ENCODE measurements around the gene RPS6KB2. TPM values are rescaled to one million over a fixed set of nuclear protein-coding genes. Genes with fewer than 3 reads are reported as not detected.

The RPS6KB2 gene
- total RNA-seq, 1 experiment from 2014 or later, result 54.0 TPM

- Histone ChIP-seq H4K20me1 (ENCODE audit: insufficient read depth) (no peaks in the 10 kb centered on the region), H3K36me3 (ENCODE audit: low read depth) (no peaks in the 10 kb centered on the region), H2AFZ (no peak overlapping the region), H3K4me2 (no peak overlapping the region), H3K27me3 (ENCODE audit: insufficient read depth, low read depth) (no peaks in the 10 kb centered on the region), H3K9me2 (ENCODE audit: insufficient read depth) (no peaks in the 10 kb centered on the region), H3K4me3 (no peak overlapping the region), H3K4me1 (replicated peaks; ENCODE audit: insufficient read depth) (no peaks in the 10 kb centered on the region), H3K27ac (no peak overlapping the region), H3K9me3 (ENCODE audit: insufficient read depth, low read depth) (no peaks in the 10 kb centered on the region), H3F3A (ENCODE audit: insufficient read depth, low read depth) (peaks cover 17% of the 10 kb centered on the region), H3K79me2 (ENCODE audit: low read depth) (no peaks in the 10 kb centered on the region)
- ChIA-PET POLR2A (ENCODE audit: unreplicated experiment) (interaction anchor here (0.6 kb wide), 2 partner anchors 84 to 1173 kb away, joined by 3 read pairs; no protein-coding TSS in a partner anchor), CTCF (interaction anchor here (0.6 kb wide), 1 partner anchor 35 kb away, joined by 3 read pairs; no protein-coding TSS in a partner anchor)
- no peak for DNase-seq
- TF ChIP-seq EZH2 (IDR thresholded peaks at IDR 0.05; ENCODE audit: low read depth) (no peak), CTCF (conservative IDR thresholded peaks at IDR 0.05) (no peak)
- BruUV-seq (replicated peaks), result no TSS peak
- intact Hi-C loops (cut with micrococcal nuclease; ENCODE audit: unreplicated experiment), result no loop called here
These were observed 27.9 kb downstream of the RPS6KB2 start for GRCh38 chr11:67456068-67456705.

- POLR2A ChIA-PET (ENCODE audit: unreplicated experiment), result no interaction called here
These were observed 29.2 kb downstream of the RPS6KB2 start for GRCh38 chr11:67457453-67457852.

DNA sequence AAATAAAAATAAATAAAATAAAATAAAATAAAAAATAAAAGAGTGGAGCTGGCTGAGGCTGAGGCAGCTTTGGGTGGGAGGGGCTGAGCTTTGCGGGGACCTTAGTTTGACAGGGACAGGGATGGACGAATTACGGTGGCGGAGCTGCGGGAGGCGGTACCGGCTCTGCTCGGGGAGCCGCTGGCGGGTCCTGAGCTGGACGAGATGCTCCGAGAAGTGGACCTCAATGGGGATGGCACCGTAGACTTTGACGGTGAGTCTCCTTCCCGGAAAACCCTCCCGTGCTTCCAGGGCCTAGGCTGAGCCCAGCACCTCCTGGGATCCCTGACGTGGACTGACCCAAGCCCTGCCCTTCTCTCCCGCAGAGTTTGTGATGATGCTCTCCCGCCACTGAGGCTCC is 30.0 kb downstream of the RPS6KB2 start:
- ChIA-PET CTCF (no interaction called here), POLR2A (ENCODE audit: unreplicated experiment) (no interaction called here)
- Histone ChIP-seq H3K36me3 (ENCODE audit: low read depth) (no peaks in the 10 kb centered on the region), H3K79me2 (ENCODE audit: low read depth) (no peaks in the 10 kb centered on the region), H3K27me3 (ENCODE audit: insufficient read depth, low read depth) (no peaks in the 10 kb centered on the region), H3K4me1 (replicated peaks; ENCODE audit: insufficient read depth) (peaks cover 5% of the 10 kb centered on the region), H3F3A (ENCODE audit: insufficient read depth, low read depth) (peaks cover 16% of the 10 kb centered on the region), H3K4me3 (no peak overlapping the region), H3K4me2 (no peak overlapping the region), H3K9me3 (ENCODE audit: insufficient read depth, low read depth) (no peaks in the 10 kb centered on the region), H3K9me2 (ENCODE audit: insufficient read depth) (no peaks in the 10 kb centered on the region), H3K27ac (no peak overlapping the region), H2AFZ (no peak overlapping the region), H4K20me1 (ENCODE audit: insufficient read depth) (no peaks in the 10 kb centered on the region)
- DNase-seq, result no peak
- intact Hi-C loops (cut with micrococcal nuclease; ENCODE audit: unreplicated experiment), result no loop called here
- TF ChIP-seq CTCF (conservative IDR thresholded peaks at IDR 0.05) (no peak), EZH2 (IDR thresholded peaks at IDR 0.05; ENCODE audit: low read depth) (no peak)
- no TSS peak for BruUV-seq (replicated peaks)

More at GRCh38 chr11:67457453-67457852, 29.2 kb downstream of the RPS6KB2 start:
- TF ChIP-seq CTCF (conservative IDR thresholded peaks at IDR 0.05), result no peak
- TF ChIP-seq EZH2 (IDR thresholded peaks at IDR 0.05; ENCODE audit: low read depth), result no peak
- DNase-seq, result no peak
- Histone ChIP-seq H3K27me3 (ENCODE audit: insufficient read depth, low read depth) (no peaks in the 10 kb centered on the region), H3K9me3 (ENCODE audit: insufficient read depth, low read depth) (no peaks in the 10 kb centered on the region), H3K79me2 (ENCODE audit: low read depth) (no peaks in the 10 kb centered on the region), H3K27ac (no peak overlapping the region), H2AFZ (no peak overlapping the region), H4K20me1 (ENCODE audit: insufficient read depth) (no peaks in the 10 kb centered on the region), H3K4me2 (no peak overlapping the region), H3F3A (ENCODE audit: insufficient read depth, low read depth) (peaks cover 17% of the 10 kb centered on the region), H3K4me1 (replicated peaks; ENCODE audit: insufficient read depth) (no peaks in the 10 kb centered on the region), H3K4me3 (no peak overlapping the region), H3K9me2 (ENCODE audit: insufficient read depth) (no peaks in the 10 kb centered on the region), H3K36me3 (ENCODE audit: low read depth) (no peaks in the 10 kb centered on the region)
- CTCF ChIA-PET, result no interaction called here
- intact Hi-C loops (cut with micrococcal nuclease; ENCODE audit: unreplicated experiment), result no loop called here
- no TSS peak for BruUV-seq (replicated peaks)

All from PC-9 (cell line).